IMR-90 (cell line): ENCODE data around the gene ENOX2. TPM values are rescaled to one million over a fixed set of nuclear protein-coding genes. Genes with fewer than 3 reads are reported as not detected.

Source experiments
- ATAC-seq: fragments of 200-7000 bp; cut with Tn5 transposase; 2 replicates; pipeline ENCODE4 v1.9.1; 2020; ENCODE audit warnings: low read depth, mild to moderate bottlenecking, moderate library complexity
- BruUV-seq: library from RNA; stranded (reverse); fragments of 400-500 nt; replicated peaks from 2 replicates; lab custom pipeline; 2021; lab: Mats Ljungman, UMichigan
- CTCF ChIA-PET: fragments of 300-600 bp; formaldehyde crosslinking; extraction: SDS; loops from one replicate; lab custom pipeline; 2021; ENCODE audit warnings: antibody characterized with exemption; lab: Yijun Ruan, JAX
- POLR2A ChIA-PET: fragments of 300-600 bp; sonication (Branson Sonifier 250); formaldehyde crosslinking; loops from one replicate; lab custom pipeline; 2022; ENCODE audit warnings: antibody characterized with exemption; ENCODE audit not compliant: unreplicated experiment; lab: Charles Lee
- DNase-seq: peaks from one replicate; pipeline ENCODE4 v3.0.0; 2013
- H2AFZ ChIP-seq: replicated peaks from 2 replicates; pipeline ENCODE3; 2013; ENCODE audit warnings: low read length, mild to moderate bottlenecking; ENCODE audit not compliant: poor library complexity
- H2AK5ac ChIP-seq: 2 replicates; pipeline ENCODE4 v1.6.1; 2013; ENCODE audit warnings: low read depth, low read length, inconsistent platforms
- H2AK9ac ChIP-seq: replicated peaks from 2 replicates; pipeline ENCODE3; 2013; ENCODE audit warnings: mild to moderate bottlenecking, low read depth, low read length, moderate library complexity; ENCODE audit not compliant: poor library complexity
- H2BK120ac ChIP-seq: 2 replicates; pipeline ENCODE4 v1.6.1; 2013; ENCODE audit warnings: low read depth, low read length, inconsistent platforms
- H2BK15ac ChIP-seq: 3 replicates; pipeline ENCODE4 v1.6.1; 2013; ENCODE audit warnings: low read depth, low read length, inconsistent platforms
- H2BK20ac ChIP-seq: 2 replicates; pipeline ENCODE4 v1.6.1; 2013; ENCODE audit warnings: low read depth, mild to moderate bottlenecking, inconsistent platforms, low read length, moderate library complexity
- H2BK5ac ChIP-seq: 2 replicates; pipeline ENCODE4 v1.6.1; 2013; ENCODE audit warnings: mild to moderate bottlenecking, low read depth, low read length, inconsistent platforms; ENCODE audit not compliant: poor library complexity, severe bottlenecking
- H3K14ac ChIP-seq: replicated peaks from 2 replicates; pipeline ENCODE4 v1.6.1; 2013; ENCODE audit warnings: low read depth, low read length, inconsistent platforms
- H3K18ac ChIP-seq: 2 replicates; pipeline ENCODE4 v1.6.1; 2013; ENCODE audit warnings: low read depth, low read length, control low read depth
- H3K23ac ChIP-seq: 2 replicates; pipeline ENCODE4 v1.6.1; 2013; ENCODE audit warnings: low read depth, low read length, inconsistent platforms
- H3K27ac ChIP-seq: 2 replicates; pipeline ENCODE4 v1.5.1; 2013; ENCODE audit warnings: mild to moderate bottlenecking, control low read depth, low read length; ENCODE audit not compliant: insufficient read depth
- H3K27me3 ChIP-seq: 2 replicates; pipeline ENCODE4 v1.6.1; 2013; ENCODE audit warnings: low read length; ENCODE audit not compliant: control insufficient read depth, insufficient read depth
- H3K36me3 ChIP-seq: 2 replicates; pipeline ENCODE4 v1.6.1; 2013; ENCODE audit warnings: low read length, mixed read lengths; ENCODE audit not compliant: control insufficient read depth, insufficient read depth
- H3K4ac ChIP-seq: 2 replicates; pipeline ENCODE4 v1.6.1; 2013; ENCODE audit warnings: low read depth, low read length, inconsistent platforms
- H3K4me1 ChIP-seq: 2 replicates; pipeline ENCODE4 v1.6.1; 2013; ENCODE audit warnings: low read length, mixed read lengths; ENCODE audit not compliant: control insufficient read depth, insufficient read depth
- H3K4me2 ChIP-seq: 2 replicates; pipeline ENCODE4 v1.6.1; 2013; ENCODE audit warnings: low read depth, mild to moderate bottlenecking, control low read depth, low read length, moderate library complexity
- H3K4me3 ChIP-seq: 2 replicates; pipeline ENCODE4 v1.5.1; 2013; ENCODE audit warnings: low read depth, mild to moderate bottlenecking, control low read depth, low read length, moderate library complexity; ENCODE audit not compliant: insufficient read depth
- H3K56ac ChIP-seq: 2 replicates; pipeline ENCODE4 v1.6.1; 2013; ENCODE audit warnings: low read length, inconsistent platforms; ENCODE audit not compliant: insufficient read depth; ENCODE audit errors: extremely low read depth
- H3K79me1 ChIP-seq, 2 experiments: 2 replicates each; pipeline ENCODE4 v1.6.1; 2013; ENCODE audit warnings: low read length in 2 of 2, inconsistent platforms in 1 of 2, low read depth in 1 of 2
- H3K9ac ChIP-seq: 2 replicates; pipeline ENCODE4 v1.6.1; 2013; ENCODE audit warnings: low read depth, low read length, control low read depth
- H3K9me1 ChIP-seq: 2 replicates; pipeline ENCODE4 v1.6.1; 2013; ENCODE audit warnings: low read length, inconsistent platforms; ENCODE audit not compliant: insufficient read depth
- H3K9me3 ChIP-seq: 2 replicates; pipeline ENCODE4 v1.6.1; 2013; ENCODE audit warnings: low read length; ENCODE audit not compliant: control insufficient read depth, insufficient read depth
- H4K20me1 ChIP-seq: 2 replicates; pipeline ENCODE4 v1.6.1; 2013; ENCODE audit warnings: low read length, inconsistent platforms; ENCODE audit not compliant: insufficient read depth
- H4K5ac ChIP-seq: 2 replicates; pipeline ENCODE4 v1.6.1; 2013; ENCODE audit warnings: mild to moderate bottlenecking, low read depth, low read length, control low read depth
- H4K8ac ChIP-seq, 2 experiments: 2 replicates each; pipeline ENCODE4 v1.6.1; 2013; ENCODE audit warnings: low read depth in 2 of 2, low read length in 2 of 2, control low read depth in 1 of 2, inconsistent platforms in 1 of 2
- H4K91ac ChIP-seq: 2 replicates; pipeline ENCODE4 v1.6.1; 2013; ENCODE audit warnings: low read depth, low read length, inconsistent platforms; ENCODE audit not compliant: insufficient read depth
- CEBPB ChIP-seq: IDR thresholded peaks from 2 replicates; pipeline ENCODE4 v1.6.1; 2012; ENCODE audit warnings: low read depth, low read length, improper control_type of control experiment
- MAFK ChIP-seq: IDR thresholded peaks from 2 replicates; pipeline ENCODE4 v1.6.1; 2012; ENCODE audit warnings: low read depth, low read length, improper control_type of control experiment
- dilution Hi-C: fragments of 300-500 bp; cut with HindIII; formaldehyde crosslinking; loops from one replicate; pipeline ENCODE4 v1.14.3; 2018; ENCODE audit warnings: low sequenced_read_pairs; ENCODE audit not compliant: unreplicated experiment
- in situ Hi-C: fragments of 300-500 bp; cut with MboI; formaldehyde crosslinking; loops from 3 replicates; pipeline ENCODE4 v1.14.3; 2019; ENCODE audit warnings: low sequenced_read_pairs, inconsistent platforms, mixed read lengths
- intact Hi-C: fragments of 100-400 bp; cut with micrococcal nuclease; formaldehyde crosslinking; loops from 2 replicates; pipeline ENCODE4 v1.10.0; 2022
- polyA plus RNA-seq, 3 experiments: library from polyadenylated mRNA; depleted of rRNA; stranded (reverse); fragments of >200 nt; gene quantifications; 2 replicates each; pipeline ENCODE4 v1.2.3, GENCODE V29; 2012; ENCODE audit warnings: low replicate concordance in 1 of 3
- total RNA-seq: library from RNA; depleted of rRNA; stranded (reverse); fragments of >200 nt; gene quantifications from 2 replicates; pipeline ENCODE4 v1.2.3, GENCODE V29; 2012

Gene ENOX2
- total and polyA plus RNA-seq, 2 of the 4 experiments (the other 2 are of a cell fraction) = 6.3 to 11.8 TPM

- no peak overlapping the region for H3K56ac ChIP-seq
- no peak overlapping the region for H3K4me3 ChIP-seq
- no peaks in the 10 kb centered on the region for H3K9me3 ChIP-seq
- no peak overlapping the region for H2AFZ ChIP-seq
- no peak overlapping the region for H2BK120ac ChIP-seq
- H3K36me3 ChIP-seq = no peaks in the 10 kb centered on the region
- dilution Hi-C loops = no loop called here
- H3K27ac ChIP-seq = no peak overlapping the region
- H2BK15ac ChIP-seq = no peak overlapping the region
- H2AK9ac ChIP-seq = no peak overlapping the region
- no peak for DNase-seq
- TF ChIP-seq CEBPB (no peak), MAFK (peak; percentile 96)
- H3K9me1 ChIP-seq = no peaks in the 10 kb centered on the region
- no peaks in the 10 kb centered on the region; the same call in 1 of the 2 replicates for H3K27me3 ChIP-seq
- no peak for ATAC-seq
- H4K20me1 ChIP-seq = no peaks in the 10 kb centered on the region
- no peak overlapping the region for H2BK5ac ChIP-seq
- no peak overlapping the region for H4K8ac ChIP-seq
- no peak overlapping the region for H2AK5ac ChIP-seq
- H3K23ac ChIP-seq = no peak overlapping the region
- H3K4me1 ChIP-seq = no peaks in the 10 kb centered on the region
- H3K4ac ChIP-seq = no peak overlapping the region
- intact Hi-C loops = no loop called here
- POLR2A ChIA-PET = no interaction called here
- H3K79me1 ChIP-seq = no peaks in the 10 kb centered on the region
- in situ Hi-C loops = no loop called here
- no peak overlapping the region for H3K4me2 ChIP-seq
- H2BK20ac ChIP-seq = no peak overlapping the region
- no TSS peak for BruUV-seq
- no peak overlapping the region for H4K5ac ChIP-seq
- H4K91ac ChIP-seq = no peak overlapping the region
- no peak overlapping the region for H3K9ac ChIP-seq
- no peak overlapping the region for H3K18ac ChIP-seq
- no peak overlapping the region for H3K14ac ChIP-seq
- CTCF ChIA-PET = no interaction called here
Observed at GRCh38 chrX:130937101-130937500, 34.1 kb upstream of the ENOX2 start.
